ENCODE results near the gene MCAM.

Gene MCAM

GRCh38 chr11:119307219-119307618 lies 9.7 kb downstream of the MCAM start:
- no peak for DNase-seq (ENCODE audit: low read depth)

- no peak for DNase-seq (ENCODE audit: low read depth)
These were observed 10.5 kb downstream of the MCAM start for GRCh38 chr11:119306373-119306890.

GRCh38 chr11:119305556-119306372 lies 11.2 kb downstream of the MCAM start:
- no peak for DNase-seq (ENCODE audit: low read depth)

GRCh38 chr11:119303227-119303718 lies 13.7 kb downstream of the MCAM start:
- no peak for DNase-seq (ENCODE audit: low read depth)

GRCh38 chr11:119300198-119300964 lies 16.5 kb downstream of the MCAM start:
- DNase-seq (ENCODE audit: low read depth): no peak

- no peak for DNase-seq (ENCODE audit: low read depth)
These were observed 17.5 kb downstream of the MCAM start for GRCh38 chr11:119299416-119299815.

- DNase-seq (ENCODE audit: low read depth): no peak
These were observed 18.2 kb downstream of the MCAM start for GRCh38 chr11:119298726-119299125.

- no peak for DNase-seq (ENCODE audit: low read depth)
These were observed 19.0 kb downstream of the MCAM start for GRCh38 chr11:119297938-119298337.

- DNase-seq (ENCODE audit: low read depth): no peak
These were observed 21.8 kb downstream of the MCAM start for GRCh38 chr11:119295178-119295577.

- DNase-seq (ENCODE audit: low read depth): no peak
These were observed 23.5 kb downstream of the MCAM start for GRCh38 chr11:119293461-119293860.

- no peak for DNase-seq (ENCODE audit: low read depth)
These were observed 25.9 kb downstream of the MCAM start for GRCh38 chr11:119290894-119291497.

- no peak for DNase-seq (ENCODE audit: low read depth)
These were observed 28.7 kb downstream of the MCAM start for GRCh38 chr11:119288219-119288618.

- DNase-seq (ENCODE audit: low read depth): no peak
These were observed 31.5 kb downstream of the MCAM start for GRCh38 chr11:119285431-119285830.

- DNase-seq (ENCODE audit: low read depth): no peak
These were observed 32.4 kb downstream of the MCAM start for GRCh38 chr11:119284344-119285157.

- no peak for DNase-seq (ENCODE audit: low read depth)
These were observed 34.4 kb downstream of the MCAM start for GRCh38 chr11:119282495-119282894.

GRCh38 chr11:119277660-119278059 lies 39.3 kb downstream of the MCAM start:
- DNase-seq (ENCODE audit: low read depth): no peak

- DNase-seq (ENCODE audit: low read depth): no peak
These were observed 43.2 kb downstream of the MCAM start for GRCh38 chr11:119273721-119274120.

GRCh38 chr11:119267645-119268044 lies 49.3 kb downstream of the MCAM start:
- no peak for DNase-seq (ENCODE audit: low read depth)

- no peak for DNase-seq (ENCODE audit: low read depth)
These were observed 50.2 kb downstream of the MCAM start for GRCh38 chr11:119266517-119267255.

- no peak for DNase-seq (ENCODE audit: low read depth)
These were observed 50.9 kb downstream of the MCAM start for GRCh38 chr11:119266063-119266462.

Measured in activated gamma-delta T cell treated with anti-CD3 and anti-CD28 coated beads, Interleukin-2, amount 50 U/mL, for 16 hours (primary cell).